ENCODE measurements around the gene HRH1.

DNA sequence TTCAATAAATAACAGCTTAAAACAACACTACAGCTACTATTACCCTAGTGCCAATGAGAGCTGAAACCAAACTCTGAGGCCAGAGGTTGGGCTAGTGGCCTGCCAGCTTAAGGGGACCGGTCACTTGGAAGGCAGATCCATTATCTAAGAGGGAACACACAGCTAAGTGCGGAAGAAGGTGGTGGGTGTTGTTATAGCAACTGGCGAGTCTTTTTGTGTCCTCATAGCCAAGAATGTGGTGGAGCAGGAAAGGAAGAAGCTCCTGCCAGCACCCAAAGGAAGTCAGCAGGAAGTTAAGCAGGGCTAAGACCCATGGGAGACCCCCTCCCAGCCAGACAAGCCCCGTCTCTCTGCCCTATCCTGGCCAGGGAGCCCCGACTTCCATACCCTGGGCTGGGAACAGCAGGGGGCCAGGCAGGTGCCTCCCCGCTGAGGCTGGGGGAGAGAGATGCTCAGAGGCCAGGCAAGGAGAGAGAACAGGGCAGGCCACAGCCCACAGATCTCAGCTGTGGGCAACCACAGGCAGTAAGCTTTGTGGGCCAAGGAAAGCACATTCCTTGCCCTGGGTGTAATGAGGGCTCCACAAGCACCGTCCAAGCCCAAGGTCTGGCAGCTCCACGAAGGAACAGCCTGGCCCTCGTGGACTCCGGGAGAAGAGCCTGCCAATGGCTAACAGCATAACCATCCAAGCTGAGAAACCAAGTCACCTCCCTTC is 34.0 kb upstream of the HRH1 start:
- no peak for TF ChIP-seq POLR2A (IDR thresholded peaks at IDR 0.05)
- TF ChIP-seq CTCF (IDR thresholded peaks at IDR 0.05) = no peak
- no peak for TF ChIP-seq POLR2AphosphoS5 (IDR thresholded peaks at IDR 0.05)

Data from prostate gland (tissue), 2 donors.